NCI-H1048 (cell line): Measurements from ENCODE around the gene WWOX.

ENCODE experiments used
- DNase-seq: peaks from one replicate; lab custom pipeline; 2025; lab: John Stamatoyannopoulos, UW

WWOX gene

GRCh38 chr16:78195797-78196196 lies 96.3 kb downstream of the WWOX start:
- DNase-seq, result no peak

DNA sequence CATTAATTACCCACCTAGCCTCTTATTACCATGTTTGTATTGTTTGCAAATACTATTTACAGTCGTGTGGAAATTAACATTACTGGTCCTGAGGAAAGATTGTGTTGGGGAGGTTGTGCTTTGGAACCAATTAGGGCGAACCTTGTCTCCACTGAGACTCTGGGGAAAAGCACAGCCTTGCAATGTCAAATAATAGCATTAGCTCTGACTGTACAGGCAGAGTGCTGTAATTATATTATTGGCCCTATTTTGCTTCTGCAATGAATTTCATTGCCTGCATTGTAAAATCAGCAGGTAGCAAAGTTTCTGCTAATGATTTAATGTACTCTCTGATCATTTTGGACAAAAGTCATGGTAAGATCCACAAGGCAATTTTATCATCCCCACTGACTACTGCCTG lies 97.0 kb downstream of the WWOX start:
- DNase-seq, result no peak

GRCh38 chr16:78198288-78198687 lies 98.8 kb downstream of the WWOX start:
- DNase-seq, result no peak

DNA sequence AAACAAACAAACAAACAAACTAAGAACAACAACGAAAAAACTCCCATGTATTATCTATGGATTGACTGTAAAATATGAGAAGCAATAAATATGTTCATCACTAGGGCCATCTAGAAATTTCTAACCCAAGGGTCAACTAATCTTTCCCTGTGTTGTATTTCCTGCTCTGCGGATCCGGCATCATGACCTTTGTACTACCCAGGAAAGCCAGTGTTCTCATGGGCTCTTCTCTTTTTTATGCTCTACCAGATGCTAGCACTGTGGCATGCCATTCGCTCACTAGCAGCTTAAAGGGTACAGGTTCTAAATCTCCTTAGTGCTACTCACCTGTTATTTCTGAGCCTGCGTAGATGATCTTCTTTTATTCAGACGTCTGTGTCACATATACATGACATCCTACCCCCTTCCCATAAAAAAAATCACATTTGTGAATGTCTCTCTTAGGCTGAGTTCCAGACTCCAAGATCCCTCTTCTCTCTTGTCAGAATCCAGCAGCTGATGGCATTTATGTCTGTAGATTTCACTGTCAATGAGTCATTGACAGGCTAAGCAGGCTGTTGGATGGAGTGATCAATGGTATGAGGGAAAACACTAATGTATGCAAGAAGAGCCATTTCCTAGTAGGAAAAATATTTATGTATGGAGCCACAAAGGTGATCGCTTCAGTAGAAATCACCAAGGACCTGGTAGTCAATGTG lies 100.0 kb downstream of the WWOX start:
- DNase-seq, result no peak

DNA sequence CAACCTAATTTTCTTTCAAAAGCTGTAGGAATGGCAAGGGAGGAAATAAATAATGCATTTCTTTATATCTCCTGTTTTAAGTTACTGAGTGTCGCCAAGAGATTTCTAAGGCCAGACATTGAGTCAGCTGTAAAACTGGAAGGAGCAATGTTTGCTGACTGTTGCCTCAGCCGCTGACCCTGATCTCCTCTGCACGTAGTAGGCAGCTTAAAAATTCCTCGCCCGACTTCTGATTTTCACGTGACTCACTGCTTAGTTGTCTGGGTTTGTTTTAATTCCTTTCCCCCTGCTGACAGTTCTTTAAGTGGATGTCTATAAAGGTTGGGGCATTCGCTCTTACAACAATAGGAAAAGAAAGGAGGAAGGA lies 100.6 kb downstream of the WWOX start:
- no peak for DNase-seq

GRCh38 chr16:78200623-78201096 lies 101.2 kb downstream of the WWOX start:
- no peak for DNase-seq

GRCh38 chr16:78205506-78205905 lies 106.1 kb downstream of the WWOX start:
- no peak for DNase-seq

GRCh38 chr16:78206623-78207223 lies 107.3 kb downstream of the WWOX start:
- no peak for DNase-seq

GRCh38 chr16:78209951-78210661 lies 110.7 kb downstream of the WWOX start:
- no peak for DNase-seq

DNA sequence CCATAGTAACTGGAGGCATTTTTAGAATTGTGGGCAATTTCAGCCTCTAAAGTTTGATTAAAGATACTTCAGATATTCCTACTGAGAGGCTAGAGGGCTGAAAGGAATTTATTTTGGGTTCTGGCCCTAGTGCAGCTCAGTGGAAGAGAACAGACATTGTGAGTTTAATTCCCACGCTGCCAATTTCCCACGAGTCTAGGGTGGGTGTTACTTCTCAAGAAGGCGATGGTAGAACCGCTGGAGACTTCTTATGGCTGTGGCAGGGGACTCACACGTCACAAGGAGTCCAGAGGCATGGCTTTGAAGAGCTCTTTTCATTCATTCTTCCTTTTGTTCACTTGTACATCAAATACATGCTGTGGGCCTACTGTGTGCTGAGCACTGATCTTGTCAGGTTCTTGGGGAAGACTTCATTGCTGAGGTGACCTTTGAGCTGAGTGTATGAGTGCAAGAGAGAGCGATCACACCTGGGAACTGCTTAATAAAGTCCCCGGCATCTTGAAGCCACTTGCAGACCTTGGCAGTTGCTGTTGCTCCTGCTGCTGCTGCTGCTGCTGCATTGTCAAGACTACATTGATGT lies 111.7 kb downstream of the WWOX start:
- no peak for DNase-seq

DNA sequence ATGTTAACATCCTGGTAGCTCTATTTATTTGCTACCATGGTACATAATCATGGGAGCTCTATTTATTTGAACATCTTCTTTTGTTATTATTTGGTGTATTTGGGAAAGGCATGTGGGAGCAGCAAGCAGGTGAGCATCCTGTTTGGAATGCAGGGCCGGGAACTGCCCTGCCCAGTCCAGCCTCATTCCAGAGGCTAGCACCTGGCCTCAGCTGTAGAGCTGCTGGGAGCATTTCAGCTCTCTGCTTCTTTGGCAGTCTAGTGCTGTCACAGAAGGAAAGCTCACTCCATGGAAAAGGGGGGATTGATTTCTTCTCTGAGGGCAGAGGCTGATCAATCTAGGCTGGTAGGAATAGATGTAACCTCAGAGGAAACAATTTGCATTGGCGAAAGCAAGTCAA lies 112.5 kb downstream of the WWOX start:
- DNase-seq, result no peak

DNA sequence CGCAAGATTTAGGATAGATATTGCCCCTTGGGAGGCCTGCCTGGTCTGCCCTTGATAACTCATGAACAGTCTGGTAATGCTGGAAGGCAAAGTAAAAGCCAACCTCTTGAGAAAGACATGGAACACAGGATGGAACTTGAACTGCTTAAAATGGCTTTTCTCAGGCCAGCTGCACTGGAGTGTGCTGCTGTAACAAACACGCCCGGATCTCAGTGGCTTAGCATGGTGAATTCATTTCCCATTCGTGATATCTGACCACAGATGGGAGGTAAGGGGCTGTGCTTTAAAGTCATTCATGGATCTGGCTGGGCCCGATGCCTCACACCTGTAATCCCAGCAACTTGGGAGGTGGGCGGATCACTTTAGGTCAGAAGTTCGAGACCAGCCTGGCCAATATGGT lies 113.2 kb downstream of the WWOX start:
- no peak for DNase-seq

GRCh38 chr16:78213751-78214150 lies 114.3 kb downstream of the WWOX start:
- no peak for DNase-seq

DNA sequence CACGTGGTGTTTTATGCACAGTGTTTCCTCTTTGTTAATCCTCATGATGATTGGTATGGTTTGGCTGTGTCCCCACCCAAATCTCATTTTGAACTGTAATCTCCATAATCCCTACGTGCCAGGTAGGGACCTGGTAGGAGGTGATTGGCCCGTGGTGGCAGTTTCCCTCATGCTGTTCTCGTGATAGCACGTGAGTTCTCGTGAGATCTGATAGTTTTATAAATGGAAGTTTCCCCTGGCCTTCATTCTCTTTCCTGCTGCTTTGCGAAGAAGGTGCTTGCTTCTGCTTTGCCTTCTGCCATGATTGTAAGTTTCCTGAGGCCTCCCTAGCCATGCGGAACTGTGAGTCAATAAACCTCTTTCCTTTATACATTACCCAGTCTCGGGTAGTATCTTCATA lies 115.8 kb downstream of the WWOX start:
- DNase-seq, result no peak

GRCh38 chr16:78216166-78216745 lies 116.8 kb downstream of the WWOX start:
- DNase-seq, result no peak

- no peak for DNase-seq
Measured at GRCh38 chr16:78217276-78217675, 117.8 kb downstream of the WWOX start.

DNA sequence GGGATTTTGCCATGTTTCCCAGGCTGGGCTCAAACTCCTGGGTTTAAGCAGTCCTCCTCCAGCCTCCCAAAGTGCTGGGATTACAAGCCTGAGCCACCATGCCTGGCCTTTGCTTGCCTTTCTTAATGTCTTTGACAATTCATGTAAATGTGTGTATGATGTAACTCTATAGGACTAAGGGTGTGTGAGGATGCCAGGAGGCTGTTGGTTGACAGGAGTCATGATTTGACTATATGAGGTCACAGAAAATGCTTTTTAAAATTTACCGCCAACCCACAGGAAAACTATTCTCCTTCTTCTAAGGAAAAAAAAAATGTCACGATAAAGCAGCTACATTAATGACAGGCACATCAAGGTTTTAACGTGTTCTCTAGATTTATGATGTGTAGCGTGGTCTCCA lies 118.8 kb downstream of the WWOX start:
- no peak for DNase-seq

DNA sequence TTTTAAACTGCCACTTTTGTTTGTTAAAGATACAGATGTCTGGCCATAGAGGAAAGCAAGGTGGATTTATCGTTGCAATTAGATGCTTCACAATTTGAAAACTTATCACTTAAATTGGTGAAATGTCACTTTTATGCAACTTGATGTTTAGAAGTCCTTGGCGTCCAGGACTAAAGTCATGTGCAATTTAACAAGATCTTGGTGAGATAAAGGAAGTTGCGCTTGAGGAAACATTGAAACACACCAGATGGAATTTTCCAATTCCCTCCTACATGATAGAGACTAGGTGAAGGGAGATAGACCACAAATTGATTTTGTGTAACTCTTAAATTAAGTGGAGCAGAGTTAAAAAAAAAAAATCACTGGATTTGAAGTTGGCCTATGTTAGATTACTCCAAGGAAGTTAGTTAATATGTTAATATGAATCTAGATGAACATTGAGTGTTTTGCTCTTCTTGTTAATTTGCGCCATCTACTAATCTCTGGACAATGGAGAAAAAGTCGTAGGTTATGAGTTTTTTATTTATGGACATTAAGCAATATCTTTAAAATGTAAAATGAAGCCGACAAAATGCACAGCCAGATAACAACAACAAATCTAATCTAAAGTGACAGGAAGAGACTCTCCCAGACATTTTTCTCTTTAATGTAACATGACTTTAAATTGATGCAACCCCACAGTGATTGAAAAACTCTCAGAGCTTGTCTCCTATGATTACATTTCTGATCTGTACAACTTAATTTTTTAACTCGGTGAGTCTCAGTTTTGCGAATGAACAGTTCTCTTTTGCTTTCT lies 119.6 kb downstream of the WWOX start:
- DNase-seq, result no peak

DNA sequence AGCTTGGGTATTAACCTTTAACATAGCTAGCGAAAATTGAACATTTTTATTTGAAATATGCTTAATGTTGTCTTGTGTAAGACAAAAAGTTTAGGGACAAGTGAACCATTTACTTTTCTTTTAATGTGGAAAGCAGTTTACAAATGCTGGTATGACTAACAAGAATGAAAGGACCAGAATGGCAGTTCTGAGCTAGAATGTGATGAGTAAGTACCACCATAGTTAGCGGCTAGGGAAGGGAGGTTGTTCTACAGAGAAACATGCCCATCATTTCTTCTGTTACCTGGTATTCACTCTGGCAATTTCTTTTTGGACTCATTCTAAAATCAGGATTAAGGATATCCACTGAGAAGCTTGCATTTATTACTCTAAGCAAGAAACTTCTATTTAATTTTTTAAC lies 121.1 kb downstream of the WWOX start:
- no peak for DNase-seq

GRCh38 chr16:78221892-78222291 lies 122.4 kb downstream of the WWOX start:
- DNase-seq, result no peak

GRCh38 chr16:78224342-78224741 lies 124.9 kb downstream of the WWOX start:
- no peak for DNase-seq

DNA sequence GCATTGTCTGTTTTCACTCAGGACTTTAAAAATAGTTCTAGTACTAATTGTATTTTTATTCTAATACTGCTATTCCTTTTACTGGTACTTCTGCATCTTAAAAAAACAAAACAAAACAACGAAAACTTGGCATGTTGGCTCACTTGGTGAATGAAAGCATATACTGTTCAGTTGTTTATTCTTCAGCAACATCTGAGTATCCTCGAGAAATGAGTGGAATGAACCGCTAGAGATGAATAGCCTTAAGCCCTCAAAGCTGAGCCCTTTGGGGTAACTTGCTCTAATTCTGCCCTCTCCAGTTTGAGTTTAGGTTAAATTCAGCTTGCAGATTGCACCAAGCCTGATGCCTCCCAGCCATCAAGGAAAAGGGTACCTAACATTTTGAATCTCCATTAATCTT lies 126.5 kb downstream of the WWOX start:
- DNase-seq, result no peak
